Ovary (tissue), 9 donors: ENCODE results near the gene ZIC2. TPM values are rescaled to one million over a fixed set of nuclear protein-coding genes. Genes with fewer than 3 reads are reported as not detected.
A peak's percentile ranks its signal among the peaks of the same experiment; 100 is the strongest.

ENCODE experiments used
- DNase-seq, 5 donors: peaks; one replicate each; pipeline ENCODE4 v3.0.0-alpha.2; 2019 to 2020
- H3K27ac ChIP-seq, 2 donors: fragments of 200-600 bp; one replicate each; pipeline versions ENCODE4 v1.5.1 to v1.8.0; 2019 to 2022
- H3K27me3 ChIP-seq: fragments of 200-600 bp; one replicate; pipeline ENCODE4 v1.8.0; 2022
- H3K36me3 ChIP-seq: fragments of 200-600 bp; sonication (generic); one replicate; pipeline ENCODE4 v1.5.1; 2019
- H3K4me1 ChIP-seq: one replicate; pipeline ENCODE4 v1.8.1; 2013; ENCODE audit warnings: mild to moderate bottlenecking, moderate library complexity; ENCODE audit not compliant: insufficient read depth
- H3K4me3 ChIP-seq: fragments of 200-600 bp; sonication (generic); one replicate; pipeline ENCODE4 v1.5.1; 2017
- H3K9me3 ChIP-seq, 2 donors: fragments of 200-600 bp in 1 of 2; sonication (generic) in 1 of 2; one replicate each; pipeline versions ENCODE4 v1.5.1 to v1.8.1; 2013 to 2019; ENCODE audit warnings: mild to moderate bottlenecking in 1 of 2, moderate library complexity in 1 of 2
- CTCF ChIP-seq, 3 donors: fragments of 450-650 bp in 2 of 3; fragments of 200-600 bp in 1 of 3; IDR thresholded peaks; one replicate each; pipeline versions ENCODE4 v1.5.1 to v1.8.0; 2016 to 2022; ENCODE audit warnings: antibody characterized with exemption in 3 of 3, mild to moderate bottlenecking in 1 of 3
- EP300 ChIP-seq: sonication (generic); formaldehyde crosslinking; IDR thresholded peaks from one replicate; pipeline ENCODE4 v1.6.1; 2017; ENCODE audit warnings: antibody characterized with exemption
- POLR2A ChIP-seq: fragments of 450-650 bp; IDR thresholded peaks from one replicate; pipeline ENCODE4 v1.6.1; 2017; ENCODE audit warnings: antibody characterized with exemption, mild to moderate bottlenecking, moderate library complexity
- WGBS, 3 donors: extraction: QIAGEN DNeasy Blood & Tissue Kit in 1 of 3; methylation state at CpG; one replicate each; pipeline versions ENCODE4 v1.1.5 to v1.1.7; 2013 to 2017; 5-methylcytosine and 5-hydroxymethylcytosine counted together
- intact Hi-C, 4 donors: fragments of 100-400 bp; cut with DNase I; formaldehyde crosslinking; loops; one replicate each; pipeline versions ENCODE4 v1.11.0 to v1.15.1; 2022 to 2023
- polyA plus RNA-seq, 2 donors: library from polyadenylated mRNA; stranded (reverse); fragments of 200-250 nt in 1 of 2; fragments of 350-450 nt in 1 of 2; fragmentation: Illumina TruSeq in 1 of 2; extraction: RNeasy Lipid Tissue Mini Kit (QIAGEN cat#74804) in 1 of 2; gene quantifications; one replicate each; pipeline ENCODE4 v1.2.3, GENCODE V29; 2013 to 2014
- total RNA-seq, 7 donors: library from RNA; depleted of rRNA in 2 of 7; stranded (reverse); fragments of >200 nt in 2 of 7; fragmentation: NEBNext Ultra II Directional in 3 of 7; extraction: Animal tissue kit (Norgen Biotek cat#: 25700) in 3 of 7; gene quantifications; one replicate each; pipeline versions ENCODE4 v1.1.0 to v1.2.4, GENCODE V29; 2016 to 2023
- donor health status: DM: no; HTN: no; CAD: no; lungs with moderate emphysema.
- donor health status: DM: no; HTN: no; CAD: no.
- donor health status: Bipolar disorder and iron deficiency.
- donor health status: DM: yes; HTN: yes; CAD: no.
- donor health status: DM: no; HTN: no; CAD: no.
- donor health status: DM: yes; HTN: yes; CAD: no.

ZIC2 gene
- total and polyA plus RNA-seq, 9 donors: 0.02 to 0.36 (median 0.07) TPM; not detected in 6

- no peak for TF ChIP-seq POLR2A
- no peak for TF ChIP-seq CTCF (IDR thresholded peaks at IDR 0.05)
- no peak for TF ChIP-seq EP300
- Histone ChIP-seq H3K9me3 (no peaks in the 10 kb centered on the region), H3K27me3 (peaks cover 5% of the 10 kb centered on the region), H3K4me3 (no peak overlapping the region), H3K36me3 (no peaks in the 10 kb centered on the region), H3K27ac (no peak overlapping the region), H3K4me1 (peaks cover 13% of the 10 kb centered on the region)
- WGBS, 3 donors: 12 to 16% (median 14%) methylated on average over 42 of the region's 42 CpGs
- intact Hi-C loops: no loop called here
- no peak for DNase-seq
Observed at GRCh38 chr13:99983499-99984401, 2.2 kb downstream of the ZIC2 start.

GRCh38 chr13:99984461-99985240 lies 3.1 kb downstream of the ZIC2 start:
- no peaks in the 10 kb centered on the region for H3K9me3 ChIP-seq
- no peak overlapping the region for H3K27ac ChIP-seq
- WGBS, 3 donors: 9% methylated on average over 40 to 44 of the region's 44 CpGs
- intact Hi-C loops: no loop called here
- H3K36me3 ChIP-seq: no peaks in the 10 kb centered on the region
- DNase-seq: no peak
- no peak overlapping the region for H3K4me3 ChIP-seq
- TF ChIP-seq CTCF (IDR thresholded peaks at IDR 0.05) (no peak), EP300 (no peak)
- peaks cover 5% of the 10 kb centered on the region for H3K27me3 ChIP-seq
- peaks cover 9% of the 10 kb centered on the region for H3K4me1 ChIP-seq

GRCh38 chr13:99985241-99985874 lies 3.8 kb downstream of the ZIC2 start:
- no peaks in the 10 kb centered on the region for H3K9me3 ChIP-seq
- no peak overlapping the region for H3K27ac ChIP-seq
- no peak for TF ChIP-seq POLR2A
- no peak for TF ChIP-seq EP300
- no peak for TF ChIP-seq CTCF (IDR thresholded peaks at IDR 0.05)
- H3K27me3 ChIP-seq: peaks cover 5% of the 10 kb centered on the region
- WGBS, 3 donors: 5 to 10% (median 6%) methylated on average over 18 to 55 of the region's 55 CpGs
- H3K4me3 ChIP-seq: no peak overlapping the region
- DNase-seq: peak in 1 of 5 donors; percentile 18
- H3K4me1 ChIP-seq: peaks cover 4% of the 10 kb centered on the region
- intact Hi-C loops: no loop called here
- no peaks in the 10 kb centered on the region for H3K36me3 ChIP-seq

- intact Hi-C loops: no loop called here
- Histone ChIP-seq H3K4me1 (peaks cover 5% of the 10 kb centered on the region), H3K27ac (no peak overlapping the region), H3K9me3 (no peaks in the 10 kb centered on the region), H3K4me3 (no peak overlapping the region), H3K36me3 (no peaks in the 10 kb centered on the region), H3K27me3 (peaks cover 5% of the 10 kb centered on the region)
- no peak for TF ChIP-seq CTCF (IDR thresholded peaks at IDR 0.05)
- TF ChIP-seq EP300: no peak
- no peak for TF ChIP-seq POLR2A
- 30 to 35% (median 35%) methylated on average over 15 of the region's 15 CpGs for WGBS, 3 donors
- no peak for DNase-seq
Observed at GRCh38 chr13:99985886-99986527, 4.4 kb downstream of the ZIC2 start.
